ENCODE results near the gene NOS1. TPM values are rescaled to one million over a fixed set of nuclear protein-coding genes. Genes with fewer than 3 reads are reported as not detected.
"Not testable (repeated sequence)": the region's sequence is repeated elsewhere in the genome, so short reads cannot be mapped to it uniquely, and the experiment has no call there.

Gene NOS1
- polyA plus RNA-seq, 4 donors = 0.14 to 1.1 (median 0.69) TPM

DNA sequence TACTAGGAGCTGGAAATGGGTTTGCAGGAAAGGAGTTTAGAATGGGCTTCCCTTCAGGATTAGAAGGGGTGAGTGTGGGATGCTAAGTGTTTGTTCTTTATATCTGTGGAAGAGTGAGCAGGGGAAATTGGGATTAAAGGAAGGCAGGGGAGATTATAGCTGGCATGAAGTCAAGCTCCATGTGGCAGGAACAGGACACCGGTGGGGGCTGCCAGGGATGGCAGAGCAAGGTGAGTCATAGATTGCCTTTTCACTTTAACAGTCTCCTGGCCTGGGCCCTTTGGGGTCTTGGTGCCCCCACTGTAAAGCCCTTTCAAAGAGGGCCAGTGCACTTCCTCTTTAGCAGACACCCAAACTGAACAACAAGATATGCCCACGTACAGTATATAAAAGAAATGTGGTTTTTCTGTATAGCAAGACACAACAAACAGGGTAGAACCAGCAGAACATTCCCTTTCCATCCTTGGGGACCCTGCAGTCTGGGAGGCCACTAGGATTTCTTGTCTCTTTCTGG is 148.1 kb downstream of the NOS1 start:
- DNase-seq (ENCODE audit: low read depth in 4 of 4, low spot score in 3 of 4) = no peak

DNA sequence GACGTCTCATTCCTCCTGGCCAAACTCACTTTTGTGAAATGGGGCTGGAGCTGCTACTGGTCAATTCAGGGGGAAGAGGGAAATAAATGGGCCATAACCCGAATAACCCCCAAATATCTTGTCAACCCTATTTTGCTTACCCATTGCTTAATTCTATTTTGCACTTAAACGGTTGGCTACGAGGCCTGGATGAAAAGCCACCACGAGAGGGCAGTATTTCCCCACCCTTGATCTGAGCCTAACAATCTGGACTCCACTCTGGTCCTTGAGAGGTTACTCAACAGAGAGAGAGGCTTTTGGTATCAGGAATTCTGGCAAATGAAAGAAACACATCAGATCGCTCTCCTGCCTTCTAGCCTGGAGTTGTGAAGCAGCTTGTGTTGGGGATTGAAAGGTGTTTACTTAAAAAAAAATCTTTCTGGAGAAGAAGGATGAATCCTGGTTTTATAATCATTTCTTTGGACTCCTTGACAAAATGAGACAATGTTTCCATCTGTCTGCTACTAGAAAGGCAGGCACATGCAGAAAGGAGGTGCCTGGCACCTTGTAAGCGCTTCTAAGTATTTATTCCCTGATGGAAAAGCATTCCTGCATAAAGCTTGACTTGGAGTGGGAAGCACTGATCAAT is 148.7 kb downstream of the NOS1 start:
- DNase-seq (ENCODE audit: low read depth in 4 of 4, low spot score in 3 of 4) = peak in 3 of 4 donors; percentile 29 to 69 (median 55)

DNA sequence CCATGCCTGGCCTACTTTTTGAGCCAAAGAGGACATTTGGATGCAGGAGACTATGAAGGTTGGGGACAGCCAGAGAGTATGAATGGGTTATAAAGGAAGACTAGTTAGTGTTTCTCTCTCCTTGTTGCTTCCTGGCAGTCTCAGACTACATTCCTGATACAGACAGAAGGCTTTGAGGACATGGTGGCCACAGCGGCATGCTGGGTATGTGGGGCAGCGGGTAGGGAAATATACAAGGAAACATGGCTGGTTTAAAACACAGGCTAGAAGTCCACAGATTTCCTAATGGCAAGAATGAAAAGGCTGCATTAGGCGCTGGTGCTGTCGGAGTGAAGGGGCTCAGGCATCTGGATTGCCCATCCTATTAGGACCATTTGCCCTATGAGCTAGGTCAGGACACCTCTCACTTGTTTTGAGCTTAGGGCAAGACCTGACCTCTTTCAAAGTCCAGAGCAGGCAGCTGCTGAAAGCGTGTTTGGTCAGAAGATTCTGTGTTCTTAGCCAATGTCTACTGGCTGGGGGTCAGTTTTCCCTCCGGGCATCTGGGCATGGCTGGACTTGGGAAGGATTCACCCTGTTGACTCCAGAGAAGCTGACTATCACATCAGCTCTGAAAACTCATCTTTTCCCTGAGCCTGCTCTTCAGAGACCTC is 151.0 kb downstream of the NOS1 start:
- DNase-seq (ENCODE audit: low read depth in 4 of 4, low spot score in 3 of 4) = no peak

DNA sequence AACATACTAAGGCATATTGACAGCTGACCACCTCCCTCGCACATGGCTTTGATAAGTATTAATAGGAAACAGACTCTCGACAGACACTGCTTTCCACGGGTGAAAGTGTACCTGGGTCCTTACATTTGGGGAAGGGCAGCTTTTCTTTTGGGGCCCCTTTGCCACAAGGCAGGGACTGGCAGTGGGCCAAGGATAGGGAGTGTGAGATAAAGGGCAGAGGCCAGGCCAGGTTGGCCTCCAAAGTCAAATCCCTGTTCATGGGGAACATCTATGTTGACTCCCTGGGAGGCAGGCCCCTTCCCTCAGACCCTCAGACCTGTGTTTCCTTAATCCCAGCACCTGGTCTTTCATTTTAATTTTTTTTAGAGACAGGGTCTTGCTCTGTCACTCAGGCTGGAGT is 151.8 kb downstream of the NOS1 start:
- no peak for DNase-seq (ENCODE audit: low read depth in 4 of 4, low spot score in 3 of 4)

DNA sequence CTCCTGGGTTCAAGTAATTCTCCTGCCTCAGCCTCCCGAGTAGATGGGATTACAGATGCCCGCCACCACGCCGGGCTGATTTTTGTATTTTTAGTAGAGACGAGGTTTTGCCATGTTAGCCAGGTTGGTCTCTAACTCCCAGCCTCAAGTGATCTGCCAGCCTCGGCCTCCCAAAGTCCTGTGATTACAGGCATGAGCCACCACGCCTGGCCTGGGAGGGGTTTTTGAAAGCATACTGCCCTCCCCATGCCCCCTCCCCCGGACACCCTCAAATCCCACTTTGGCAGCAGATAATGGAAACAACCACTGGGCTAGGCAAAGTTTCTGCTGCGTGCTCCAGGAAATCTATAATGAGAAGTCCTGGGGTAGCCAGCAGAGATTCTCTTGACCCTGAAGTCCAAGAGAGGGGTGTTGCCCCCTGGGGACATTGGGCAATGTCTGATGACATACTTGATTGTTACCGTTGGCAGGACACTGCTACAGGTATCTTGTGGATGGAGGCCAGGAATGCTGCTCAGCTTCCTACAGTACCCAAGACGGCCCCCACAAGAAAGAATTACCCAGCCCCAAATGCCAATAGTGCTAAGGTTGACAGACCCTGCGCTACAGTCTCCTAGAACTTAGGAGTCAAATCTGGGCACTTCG is 152.5 kb downstream of the NOS1 start:
- no peak for DNase-seq (ENCODE audit: low read depth in 4 of 4, low spot score in 3 of 4)

DNA sequence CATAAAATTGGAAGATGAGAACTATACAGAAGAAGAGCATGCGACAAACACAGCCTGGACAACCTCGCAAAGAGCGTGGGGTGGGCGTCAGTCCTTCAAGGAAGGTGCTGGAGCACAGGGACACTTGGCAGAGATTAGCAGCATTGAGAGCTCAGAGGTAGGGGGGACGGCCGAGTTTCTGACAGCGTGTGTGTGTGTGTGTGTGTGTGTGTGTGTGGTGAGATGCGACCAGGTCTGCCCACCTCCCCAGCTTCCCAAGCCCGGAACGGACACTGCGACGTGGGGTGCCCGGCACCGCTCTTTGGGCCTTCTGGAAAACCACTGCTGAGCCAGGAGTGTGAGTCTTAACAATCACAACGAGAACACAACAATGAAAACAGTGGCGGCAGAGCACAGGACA is 153.2 kb downstream of the NOS1 start:
- DNase-seq (ENCODE audit: low read depth in 4 of 4, low spot score in 3 of 4) = no peak

DNA sequence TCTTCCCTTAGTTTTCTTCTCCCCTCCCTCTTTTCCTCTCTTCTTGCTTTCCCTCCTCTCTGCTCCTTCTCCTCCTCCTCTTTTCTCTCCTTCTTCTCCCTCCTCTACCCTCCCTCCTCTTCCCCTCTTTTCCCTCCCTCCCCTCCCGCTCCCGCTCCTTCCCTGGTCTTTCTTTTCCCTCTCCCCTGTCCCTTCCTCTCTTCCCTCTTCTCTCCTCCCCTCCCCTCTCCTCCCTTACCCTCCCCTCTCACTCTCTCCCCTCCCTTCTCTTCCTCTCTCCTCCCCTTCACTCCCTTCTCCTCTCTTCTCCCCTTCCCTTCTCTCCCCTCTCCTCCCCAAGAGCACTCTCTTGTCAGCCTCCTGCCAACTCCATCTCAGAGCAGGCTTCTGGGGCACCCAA is 153.8 kb downstream of the NOS1 start:
- DNase-seq (ENCODE audit: low read depth in 4 of 4, low spot score in 3 of 4) = no peak

DNA sequence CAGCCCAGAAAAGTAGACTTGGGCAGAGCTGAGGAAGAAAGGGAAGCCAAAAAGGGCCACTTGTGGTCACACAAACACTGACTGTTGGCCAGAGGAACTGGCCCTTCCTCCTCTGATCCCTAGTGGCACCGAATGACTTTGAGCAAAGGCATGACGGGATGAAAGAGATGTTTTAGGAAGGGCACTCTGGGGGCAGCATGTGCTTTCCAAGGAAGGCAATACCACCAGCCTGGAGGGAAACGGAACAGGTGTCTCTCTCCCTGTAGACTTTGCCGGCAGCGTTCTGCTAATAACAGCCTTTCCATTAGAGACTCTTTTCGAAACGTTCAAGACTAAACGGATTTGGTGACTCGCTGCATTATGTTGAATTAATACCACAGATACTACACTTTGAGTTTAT is 158.9 kb downstream of the NOS1 start:
- no peak for DNase-seq (ENCODE audit: low read depth in 4 of 4, low spot score in 3 of 4)

DNA sequence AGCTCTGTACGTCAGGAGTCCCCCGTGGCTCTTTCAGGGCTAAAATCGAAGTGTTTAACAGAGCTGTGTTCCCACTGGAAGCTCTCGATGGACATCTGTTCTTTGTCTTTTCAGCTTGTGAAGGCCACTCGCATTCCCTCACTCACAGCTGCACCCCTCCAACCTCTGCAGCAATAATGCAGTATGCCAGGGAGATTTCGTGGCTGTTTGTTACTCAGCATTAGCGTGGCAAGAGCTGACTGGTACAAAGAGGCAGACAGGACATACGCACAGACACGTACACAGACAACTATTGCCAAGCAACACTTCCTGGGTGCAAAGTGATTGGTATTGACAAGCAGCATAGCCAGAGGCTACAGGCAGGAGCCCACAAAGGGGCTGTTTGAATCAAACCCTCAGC is 159.4 kb downstream of the NOS1 start:
- DNase-seq (ENCODE audit: low read depth in 4 of 4, low spot score in 3 of 4) = no peak

DNA sequence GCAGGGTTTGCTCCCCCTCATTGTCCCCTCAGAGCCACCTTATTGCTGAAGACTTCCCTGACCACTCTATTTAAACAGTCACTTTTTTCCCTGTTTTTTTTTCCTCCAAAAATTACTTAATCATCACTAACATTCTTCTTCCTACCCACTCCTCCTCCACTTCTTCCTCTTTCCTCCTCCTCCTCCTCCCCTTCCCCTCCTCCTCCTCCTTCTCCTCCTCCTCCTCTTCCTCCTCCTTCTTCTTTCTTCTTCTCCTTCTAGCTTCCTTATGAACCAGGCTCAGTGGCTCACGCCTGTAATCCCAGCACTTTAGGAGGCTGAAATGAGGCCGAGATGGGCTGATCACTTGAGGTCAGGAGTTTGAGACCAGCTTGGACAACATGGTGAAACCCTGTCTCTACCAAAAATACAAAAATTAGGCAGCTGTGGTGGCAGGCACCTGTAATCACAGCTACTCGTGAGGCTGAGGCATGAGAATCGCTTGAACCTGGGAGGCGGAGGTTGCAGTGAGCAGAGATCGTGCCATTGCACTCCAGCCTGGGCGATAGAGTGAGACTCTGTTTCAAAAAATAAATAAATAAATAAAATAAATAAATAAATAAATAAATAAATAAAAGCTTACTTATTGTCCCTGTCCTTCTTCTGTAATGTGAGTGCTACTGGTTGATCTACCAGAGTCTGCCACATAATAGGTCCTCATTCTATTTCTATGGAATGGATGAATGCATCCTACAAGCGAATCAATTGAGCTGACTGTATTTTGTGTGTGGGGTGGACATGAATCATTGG is 161.3 kb downstream of the NOS1 start:
- not testable (repeated sequence) for DNase-seq (ENCODE audit: low read depth in 4 of 4, low spot score in 3 of 4)

DNA sequence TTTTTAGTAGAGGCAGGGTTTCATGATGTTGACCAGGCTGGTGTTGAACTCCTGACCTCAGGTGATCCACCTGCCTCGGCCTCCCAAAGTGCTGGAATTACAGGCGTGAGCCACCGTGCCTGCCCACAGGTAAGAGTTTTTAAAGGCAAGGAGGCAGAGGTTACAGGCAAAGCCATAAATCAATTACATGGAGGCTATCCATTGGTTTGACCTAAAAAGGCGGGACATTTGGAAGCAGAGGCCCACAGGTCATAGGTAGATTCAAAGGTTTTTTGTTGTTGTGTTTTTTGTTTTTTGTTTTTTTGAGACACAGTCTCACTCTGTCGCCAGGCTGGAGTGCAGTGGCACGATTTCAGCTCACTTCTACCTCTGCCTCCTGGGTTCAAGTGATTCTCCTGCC is 165.1 kb downstream of the NOS1 start:
- DNase-seq (ENCODE audit: low read depth in 4 of 4, low spot score in 3 of 4) = not testable (repeated sequence)

DNA sequence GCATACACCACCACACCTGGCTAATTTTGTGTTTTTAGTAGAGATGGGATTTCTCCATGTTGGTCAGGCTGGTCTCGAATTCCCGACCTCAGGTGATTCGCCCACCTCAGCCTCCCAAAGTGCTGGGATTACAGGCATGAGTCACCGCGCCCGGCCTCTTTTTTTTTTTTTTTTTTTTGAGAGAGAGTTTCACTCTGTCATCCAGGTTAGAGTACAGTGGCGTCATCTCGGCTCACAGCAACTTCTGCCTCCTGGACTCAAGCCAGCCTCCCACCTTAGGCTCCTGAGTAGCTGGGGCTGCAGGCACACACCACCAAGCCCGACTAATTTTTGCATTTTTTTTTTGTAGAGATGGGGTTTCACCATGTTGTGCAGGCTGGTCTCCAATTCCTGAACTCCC is 166.4 kb downstream of the NOS1 start:
- DNase-seq (ENCODE audit: low read depth in 4 of 4, low spot score in 3 of 4) = not testable (repeated sequence)

DNA sequence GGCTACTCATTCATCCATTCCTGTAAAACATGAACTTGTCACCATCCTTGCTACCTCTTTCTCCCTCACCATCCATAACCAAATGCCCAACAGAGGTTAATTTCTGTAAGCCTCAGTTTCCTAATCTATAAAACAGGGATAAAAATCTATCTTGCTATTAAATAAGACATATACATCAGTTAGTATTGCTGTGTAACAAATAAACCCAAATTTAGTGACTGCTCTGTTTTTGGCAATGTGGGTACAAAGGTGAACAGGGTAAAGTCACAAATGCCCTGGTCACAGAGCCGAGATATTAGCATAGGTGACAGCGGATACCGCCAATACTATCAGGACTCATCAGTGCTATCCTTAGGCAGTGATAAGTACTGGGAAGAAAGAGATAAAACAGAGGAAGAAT is 167.5 kb downstream of the NOS1 start:
- no peak for DNase-seq (ENCODE audit: low read depth in 4 of 4, low spot score in 3 of 4)

DNA sequence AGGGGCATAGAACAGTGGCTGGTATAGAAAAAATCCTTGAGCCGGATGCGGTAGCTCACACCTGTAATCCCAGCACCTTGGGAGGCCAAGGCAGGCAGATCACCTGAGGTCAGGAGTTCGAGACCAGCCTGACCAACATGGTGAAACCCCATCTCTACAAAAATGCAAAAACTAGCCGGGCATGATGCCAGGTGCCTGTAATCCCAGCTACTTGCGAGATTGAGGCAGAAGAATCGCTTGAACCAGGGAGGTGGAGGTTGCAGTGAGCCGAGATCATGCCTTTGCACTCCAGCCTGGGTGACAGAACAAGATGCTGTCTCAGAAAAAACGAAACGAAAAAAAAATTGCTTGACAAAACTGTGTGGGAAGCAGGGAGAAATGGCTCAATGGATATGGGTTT is 168.8 kb downstream of the NOS1 start:
- not testable (repeated sequence) for DNase-seq (ENCODE audit: low read depth in 4 of 4, low spot score in 3 of 4)

DNA sequence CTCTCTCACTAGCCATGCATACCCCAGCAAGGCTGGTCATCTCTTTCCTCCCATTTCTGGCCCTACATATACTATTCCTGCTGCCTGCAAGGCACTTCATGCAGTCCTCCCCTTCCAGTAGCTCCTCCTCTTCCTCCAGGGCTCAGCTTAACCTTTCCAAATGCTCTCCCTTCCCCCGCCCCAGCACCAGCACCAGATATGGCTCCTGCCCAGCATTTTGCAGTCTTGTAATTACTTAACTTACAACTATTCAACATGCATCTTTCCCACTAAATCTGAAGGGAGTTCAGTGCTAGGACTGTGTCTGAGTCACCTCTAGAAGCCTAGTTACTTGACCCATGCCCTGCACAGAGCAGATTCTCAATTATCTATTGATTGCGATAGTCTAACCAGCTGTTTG is 169.4 kb downstream of the NOS1 start:
- DNase-seq (ENCODE audit: low read depth in 4 of 4, low spot score in 3 of 4) = no peak

DNA sequence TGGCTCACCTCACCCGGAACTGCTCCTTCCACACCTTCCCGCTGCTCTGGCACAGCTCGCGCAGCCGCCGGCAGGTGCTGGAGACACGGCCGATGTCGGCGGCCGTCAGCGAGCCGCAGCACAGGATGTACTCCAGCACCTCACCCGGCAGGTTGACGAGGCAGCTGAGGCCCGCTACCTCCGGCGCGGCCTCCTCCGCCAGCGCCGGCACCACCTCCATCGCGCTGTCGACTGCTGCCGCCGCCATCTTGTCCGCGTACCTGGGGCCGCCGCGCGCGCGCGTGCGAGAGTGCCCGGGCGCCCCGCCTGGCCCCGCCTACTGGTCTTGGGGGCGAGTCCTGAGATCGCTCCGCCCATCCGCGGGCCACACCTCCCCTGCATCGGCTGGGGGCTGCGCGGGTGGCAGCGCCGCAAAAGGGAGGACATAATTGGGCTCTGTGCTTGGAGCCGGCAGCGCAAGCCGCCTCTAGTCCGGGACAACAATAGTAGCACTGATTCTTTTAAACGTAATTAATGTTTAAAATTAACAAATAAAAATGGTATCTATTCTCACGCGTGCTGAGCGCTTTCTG is 171.1 kb downstream of the NOS1 start, which contains the start of gene FBXO21:
Gene FBXO21, minus strand, starts transcription at position 261 of the 572 bp plus-strand sequence. Its CDS starts 14 bp downstream, at position 247.
- DNase-seq (ENCODE audit: low read depth in 4 of 4, low spot score in 3 of 4) = peak; percentile 70 to 79 (median 76)

DNA sequence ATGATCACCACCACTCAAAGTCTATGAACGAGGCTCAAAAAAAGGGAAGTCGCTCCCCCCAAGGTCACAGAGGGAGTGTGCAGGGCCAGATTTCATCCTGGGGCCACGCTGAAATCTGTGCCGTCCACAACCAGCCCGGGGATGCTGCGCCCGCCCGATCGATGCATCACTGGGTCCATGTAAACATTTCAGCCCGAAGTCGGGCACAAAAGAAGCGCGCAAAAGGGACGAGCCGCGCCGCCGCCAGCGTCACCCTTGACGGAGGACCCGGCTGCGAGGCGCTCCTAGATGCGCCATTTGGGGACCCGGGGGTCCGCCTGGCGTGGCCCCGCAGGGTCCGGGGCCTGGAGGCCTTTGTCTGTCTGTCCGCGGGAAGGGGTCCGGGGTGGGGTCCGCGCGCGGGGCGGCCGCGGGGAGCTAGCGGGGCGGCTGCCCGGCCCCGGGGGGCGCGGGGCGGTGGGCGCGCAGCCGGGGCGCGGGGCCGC is 171.7 kb downstream of the NOS1 start:
- DNase-seq (ENCODE audit: low read depth in 4 of 4, low spot score in 3 of 4) = peak in 2 of 4 donors; percentile 20 to 41

DNA sequence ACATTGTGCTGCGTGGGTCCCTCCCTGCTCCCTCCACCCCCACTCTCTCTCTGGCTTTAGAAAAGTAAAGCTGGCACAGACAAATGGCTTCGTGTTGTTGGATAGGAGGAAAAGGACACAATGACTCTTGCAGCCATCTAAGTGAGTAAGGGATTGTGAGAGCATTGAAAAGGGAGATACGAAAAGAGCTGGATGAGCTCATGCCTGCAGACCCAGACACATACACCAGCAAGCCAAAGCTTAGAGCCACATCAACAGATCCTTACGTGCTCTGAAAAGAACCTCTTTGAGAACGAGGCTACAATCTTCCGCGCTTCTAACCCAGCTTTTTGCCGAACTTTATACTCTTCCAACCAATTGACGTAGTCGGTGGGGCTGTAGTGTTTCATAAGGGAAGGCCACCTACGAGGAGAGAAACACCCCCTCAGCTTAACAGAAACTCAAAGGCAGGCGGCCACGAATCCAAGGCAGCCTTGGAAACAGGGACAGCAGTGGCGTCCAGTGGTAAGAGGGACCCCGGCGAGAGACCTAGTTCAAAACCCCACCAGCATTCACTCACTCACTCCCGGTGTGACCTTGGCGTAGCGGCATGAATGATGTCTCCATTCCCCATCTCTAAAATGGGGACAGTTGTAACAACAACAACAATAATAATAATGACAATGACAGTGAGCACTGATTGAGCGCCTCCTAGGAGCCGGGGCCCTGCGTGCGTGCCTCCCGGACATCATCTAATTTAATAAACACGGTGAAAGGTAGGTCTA is 172.3 kb downstream of the NOS1 start:
- peak in 3 of 4 donors; percentile 22 to 46 (median 26) for DNase-seq (ENCODE audit: low read depth in 4 of 4, low spot score in 3 of 4)

DNA sequence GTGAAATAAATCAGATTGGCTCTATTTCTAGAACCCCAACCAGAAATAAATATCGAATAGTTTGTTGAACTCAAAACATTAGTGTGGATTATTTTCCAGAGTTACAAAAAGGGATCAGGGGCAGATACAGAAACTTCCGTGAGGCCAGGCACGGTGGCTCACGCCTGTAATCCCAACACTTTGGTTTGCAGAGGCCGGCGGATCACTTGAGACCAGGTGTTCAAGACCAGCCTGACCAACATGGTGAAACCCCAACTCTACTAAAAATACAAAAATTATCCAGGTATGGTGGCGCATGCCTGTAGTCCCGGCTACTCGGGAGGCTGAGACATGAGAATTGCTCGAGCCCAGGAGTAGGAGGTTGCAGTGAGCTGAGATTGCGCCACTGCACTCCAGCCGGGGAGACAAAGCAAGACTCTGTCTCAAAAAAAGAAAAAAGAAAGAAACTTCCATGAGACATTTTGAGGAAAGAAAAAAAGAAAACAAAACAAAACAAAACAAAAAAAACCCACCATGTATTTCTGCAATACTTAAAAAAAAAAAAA is 173.2 kb downstream of the NOS1 start:
- DNase-seq (ENCODE audit: low read depth in 4 of 4, low spot score in 3 of 4) = no peak

All from left renal pelvis (tissue), 4 donors.